Sigmoid colon (tissue), 7 donors: ENCODE measurements around the gene ZNF672. TPM values are rescaled to one million over a fixed set of nuclear protein-coding genes. Genes with fewer than 3 reads are reported as not detected.

Experiments used
- DNase-seq: peaks from one replicate; pipeline ENCODE4 v3.0.0-alpha.2; 2019
- H3K27ac ChIP-seq, 4 donors: fragments of 200-600 bp; sonication (generic); one replicate each; pipeline ENCODE4 v1.5.1; 2016 to 2019; ENCODE audit warnings: mild to moderate bottlenecking in 1 of 4
- H3K27me3 ChIP-seq, 3 donors: fragments of 200-600 bp; sonication (generic); one replicate each; pipeline ENCODE4 v1.5.1; 2019; ENCODE audit warnings: mild to moderate bottlenecking in 1 of 3
- H3K36me3 ChIP-seq, 4 donors: fragments of 200-600 bp; sonication (generic); one replicate each; pipeline ENCODE4 v1.5.1; 2016 to 2019
- H3K4me1 ChIP-seq, 4 donors: fragments of 200-600 bp; sonication (generic); one replicate each; pipeline ENCODE4 v1.5.1; 2017 to 2019
- H3K4me3 ChIP-seq, 4 donors: fragments of 200-600 bp; sonication (generic); one replicate each; pipeline ENCODE4 v1.5.1; 2017 to 2019; ENCODE audit warnings: mild to moderate bottlenecking in 2 of 4, moderate library complexity in 1 of 4
- H3K9me3 ChIP-seq, 4 donors: fragments of 200-600 bp in 3 of 4; sonication (generic) in 3 of 4; one replicate each; pipeline versions ENCODE4 v1.5.1 to v1.6.1; 2013 to 2019
- EP300 ChIP-seq, 4 donors: sonication (generic); formaldehyde crosslinking; IDR thresholded peaks; one replicate each; pipeline ENCODE4 v1.6.1; 2017; ENCODE audit warnings: antibody characterized with exemption in 4 of 4
- POLR2A ChIP-seq, 2 donors: fragments of 450-650 bp; IDR thresholded peaks; one replicate each; pipeline ENCODE4 v1.6.1; 2016; ENCODE audit warnings: antibody characterized with exemption in 2 of 2, mild to moderate bottlenecking in 2 of 2, moderate library complexity in 2 of 2
- POLR2AphosphoS5 ChIP-seq, 4 donors: sonication (generic); formaldehyde crosslinking; IDR thresholded peaks; one replicate each; pipeline ENCODE4 v1.6.1; 2017; ENCODE audit warnings: antibody characterized with exemption in 4 of 4
- WGBS, 2 donors: extraction: QIAGEN DNeasy Blood & Tissue Kit; methylation state at CpG; one replicate each; pipeline ENCODE4 v1.1.7; 2013; 5-methylcytosine and 5-hydroxymethylcytosine counted together
- intact Hi-C: fragments of 100-400 bp; cut with DNase I; formaldehyde crosslinking; loops from one replicate; pipeline ENCODE4 v1.15.1; 2023
- polyA plus RNA-seq, 3 donors: library from polyadenylated mRNA; stranded (reverse); fragments of 200-250 nt; gene quantifications; one replicate each; pipeline ENCODE4 v1.2.3, GENCODE V29; 2013
- small RNA-seq, 3 donors: library from RNA; depleted of rRNA; stranded (forward); fragments of <200 nt; gene quantifications; one replicate each; pipeline ENCODE3, GENCODE V24; 2016
- total RNA-seq, 4 donors: library from RNA; depleted of rRNA; stranded (reverse); fragments of >200 nt; gene quantifications; one replicate each; pipeline ENCODE4 v1.1.0, GENCODE V29; 2016
- TF ChIP-seq, protein P1 (sequence below), 4 experiments: fragments of 450-650 bp in 3 of 4; fragments of 200-600 bp in 1 of 4; IDR thresholded peaks; one replicate each; pipeline ENCODE4 v1.5.1; 2016 to 2019; ENCODE audit warnings: antibody characterized with exemption in 4 of 4, mild to moderate bottlenecking in 3 of 4, moderate library complexity in 2 of 4
- donor health status: healthy with polysubstance abuse.
- donor health status: Bipolar disorder and iron deficiency.
- donor health status: healthy.

The ZNF672 gene
- total and polyA plus RNA-seq, 7 donors: 14.4 to 31.1 (median 21.4) TPM

GRCh38 chr1:248892590-248892989 lies 54.6 kb downstream of the ZNF672 start:
- H3K27me3 ChIP-seq: no peaks in the 10 kb centered on the region
- intact Hi-C loops: no loop called here
- no peak overlapping the region for H3K27ac ChIP-seq
- no peaks in the 10 kb centered on the region for H3K4me1 ChIP-seq
- no peaks in the 10 kb centered on the region for H3K9me3 ChIP-seq
- H3K4me3 ChIP-seq: no peak overlapping the region
- H3K36me3 ChIP-seq: no peaks in the 10 kb centered on the region
- TF ChIP-seq EP300 (IDR thresholded peaks at IDR 0.05): no peak
- TF ChIP-seq, protein P1, sequence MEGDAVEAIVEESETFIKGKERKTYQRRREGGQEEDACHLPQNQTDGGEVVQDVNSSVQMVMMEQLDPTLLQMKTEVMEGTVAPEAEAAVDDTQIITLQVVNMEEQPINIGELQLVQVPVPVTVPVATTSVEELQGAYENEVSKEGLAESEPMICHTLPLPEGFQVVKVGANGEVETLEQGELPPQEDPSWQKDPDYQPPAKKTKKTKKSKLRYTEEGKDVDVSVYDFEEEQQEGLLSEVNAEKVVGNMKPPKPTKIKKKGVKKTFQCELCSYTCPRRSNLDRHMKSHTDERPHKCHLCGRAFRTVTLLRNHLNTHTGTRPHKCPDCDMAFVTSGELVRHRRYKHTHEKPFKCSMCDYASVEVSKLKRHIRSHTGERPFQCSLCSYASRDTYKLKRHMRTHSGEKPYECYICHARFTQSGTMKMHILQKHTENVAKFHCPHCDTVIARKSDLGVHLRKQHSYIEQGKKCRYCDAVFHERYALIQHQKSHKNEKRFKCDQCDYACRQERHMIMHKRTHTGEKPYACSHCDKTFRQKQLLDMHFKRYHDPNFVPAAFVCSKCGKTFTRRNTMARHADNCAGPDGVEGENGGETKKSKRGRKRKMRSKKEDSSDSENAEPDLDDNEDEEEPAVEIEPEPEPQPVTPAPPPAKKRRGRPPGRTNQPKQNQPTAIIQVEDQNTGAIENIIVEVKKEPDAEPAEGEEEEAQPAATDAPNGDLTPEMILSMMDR (IDR thresholded peaks at IDR 0.05): no peak
- no peak for TF ChIP-seq POLR2AphosphoS5 (IDR thresholded peaks at IDR 0.05)
- TF ChIP-seq POLR2A (IDR thresholded peaks at IDR 0.05): no peak
- 86 to 91% methylated on average over 1 of the region's 1 CpG for WGBS, 2 donors
- no peak for DNase-seq

DNA sequence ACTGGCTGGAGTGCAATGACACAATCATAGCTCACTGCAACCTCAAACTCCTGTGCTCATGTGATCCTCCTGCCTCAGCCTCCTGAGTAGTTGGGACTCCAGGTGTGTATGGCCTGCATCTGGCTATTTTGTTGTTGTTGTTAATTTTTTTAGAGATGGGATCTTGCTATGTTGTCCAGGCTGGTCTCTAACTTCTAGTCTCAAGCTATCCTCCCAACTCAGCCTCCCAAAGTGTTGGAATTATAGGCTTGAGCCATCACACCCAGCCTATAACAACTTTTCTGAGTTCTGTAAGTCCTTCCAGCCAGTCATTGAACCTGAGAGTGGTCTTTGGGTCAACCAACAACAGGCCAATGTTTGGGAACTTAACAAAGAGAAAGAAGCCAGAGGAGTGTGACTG lies 56.8 kb downstream of the ZNF672 start:
- no peaks in the 10 kb centered on the region for H3K27me3 ChIP-seq
- DNase-seq: no peak
- no peak overlapping the region for H3K4me3 ChIP-seq
- no peaks in the 10 kb centered on the region for H3K36me3 ChIP-seq
- no peak for TF ChIP-seq POLR2A (IDR thresholded peaks at IDR 0.05)
- TF ChIP-seq, protein P1 (IDR thresholded peaks at IDR 0.05): no peak
- TF ChIP-seq POLR2AphosphoS5 (IDR thresholded peaks at IDR 0.05): no peak
- no peak for TF ChIP-seq EP300 (IDR thresholded peaks at IDR 0.05)
- no peaks in the 10 kb centered on the region for H3K4me1 ChIP-seq
- intact Hi-C loops: no loop called here
- H3K27ac ChIP-seq: no peak overlapping the region
- H3K9me3 ChIP-seq: no peaks in the 10 kb centered on the region

GRCh38 chr1:248897412-248898337 lies 59.7 kb downstream of the ZNF672 start:
- H3K27me3 ChIP-seq: no peaks in the 10 kb centered on the region
- no peak overlapping the region for H3K27ac ChIP-seq
- intact Hi-C loops: no loop called here
- no peaks in the 10 kb centered on the region for H3K36me3 ChIP-seq
- no peak for DNase-seq
- no peak overlapping the region for H3K4me3 ChIP-seq
- TF ChIP-seq, protein P1 (IDR thresholded peaks at IDR 0.05): no peak
- TF ChIP-seq POLR2A (IDR thresholded peaks at IDR 0.05) (no peak), POLR2AphosphoS5 (IDR thresholded peaks at IDR 0.05) (no peak)
- 52 to 89% methylated on average over 9 of the region's 9 CpGs for WGBS, 2 donors
- no peaks in the 10 kb centered on the region for H3K4me1 ChIP-seq
- no peaks in the 10 kb centered on the region for H3K9me3 ChIP-seq

Small RNA genes within 50 kb of the gene (small RNA-seq; reads per million reads assigned to genes)
- gene MIR3124: 0 reads per million in 3 donors

Other genes with a start within 250 kb of the ZNF672 start
- gene OR2T10, start 240.5 kb upstream of the ZNF672 start, total RNA-seq: not detected
- gene OR2T10, start 240.5 kb upstream of the ZNF672 start, polyA plus RNA-seq: under 1 TPM in 1 of 3 donors, not detected in 2; 0.01 TPM
- not detected for gene OR2T11, start 203.1 kb upstream of the ZNF672 start, total RNA-seq
- gene OR2T11, start 203.1 kb upstream of the ZNF672 start, polyA plus RNA-seq: not detected
- gene OR2T35, start 192.9 kb upstream of the ZNF672 start, total RNA-seq: not detected
- not detected for gene OR2T35, start 192.9 kb upstream of the ZNF672 start, polyA plus RNA-seq
- gene OR2T27, start 182.7 kb upstream of the ZNF672 start, total RNA-seq: not detected
- gene OR2T27, start 182.7 kb upstream of the ZNF672 start, polyA plus RNA-seq: not detected
- gene OR14I1, start 135.5 kb upstream of the ZNF672 start, total RNA-seq: not detected
- gene OR14I1, start 135.5 kb upstream of the ZNF672 start, polyA plus RNA-seq: not detected
- 1 to 10 TPM in 1 of 4 donors, under 1 TPM in 1, not detected in 2; 0.36 to 1.1 TPM for gene LYPD8, start 82.5 kb upstream of the ZNF672 start, total RNA-seq
- 100 to 1,000 TPM; 111 to 237 (median 176) TPM for gene LYPD8, start 82.5 kb upstream of the ZNF672 start, polyA plus RNA-seq
- gene SH3BP5L, start 12.3 kb upstream of the ZNF672 start, total RNA-seq: 10 to 100 TPM; 13.7 to 18.3 (median 15.3) TPM
- 10 to 100 TPM; 16.2 to 23.5 (median 19.0) TPM for gene SH3BP5L, start 12.3 kb upstream of the ZNF672 start, polyA plus RNA-seq
- 10 to 100 TPM; 23.5 to 59.8 (median 30.9) TPM for gene ZNF692, start 20.9 kb downstream of the ZNF672 start, total RNA-seq
- 10 to 100 TPM in 2 of 3 donors, 1 to 10 TPM in 1; 5.4 to 63.2 (median 10.4) TPM for gene ZNF692, start 20.9 kb downstream of the ZNF672 start, polyA plus RNA-seq
- gene PGBD2, start 68.0 kb downstream of the ZNF672 start, total RNA-seq: 1 to 10 TPM; 3.3 to 5.4 (median 4.3) TPM
- gene PGBD2, start 68.0 kb downstream of the ZNF672 start, polyA plus RNA-seq: 1 to 10 TPM; 3.0 to 6.0 (median 5.1) TPM